GM21390 (cell line): ENCODE results near the gene RUBCNL.
"Not testable (repeated sequence)": the region's sequence is repeated elsewhere in the genome, so short reads cannot be mapped to it uniquely, and the experiment has no call there.

Source experiments
- ATAC-seq: cut with Tn5 transposase; IDR thresholded peaks from one replicate; pipeline ENCODE4 v1.9.1; 2021; ENCODE audit not compliant: unreplicated experiment

RUBCNL gene

GRCh38 chr13:46374710-46375109 is 12.3 kb downstream of the RUBCNL start:
- ATAC-seq: no peak

GRCh38 chr13:46373623-46374022 is 13.4 kb downstream of the RUBCNL start:
- no peak for ATAC-seq

- ATAC-seq: not testable (repeated sequence)
These were observed 14.1 kb downstream of the RUBCNL start for GRCh38 chr13:46372938-46373337.

GRCh38 chr13:46372071-46372470 is 15.0 kb downstream of the RUBCNL start:
- no peak for ATAC-seq

- ATAC-seq: peak; percentile 82
These were observed 17.4 kb downstream of the RUBCNL start for GRCh38 chr13:46369506-46370277.

- no peak for ATAC-seq
These were observed 19.3 kb downstream of the RUBCNL start for GRCh38 chr13:46367617-46368327.

GRCh38 chr13:46361276-46361934 is 25.6 kb downstream of the RUBCNL start:
- ATAC-seq: no peak

- ATAC-seq: no peak
These were observed 26.4 kb downstream of the RUBCNL start for GRCh38 chr13:46360604-46361003.

- ATAC-seq: no peak
These were observed 27.3 kb downstream of the RUBCNL start for GRCh38 chr13:46359714-46360113.

- no peak for ATAC-seq
These were observed 31.0 kb downstream of the RUBCNL start for GRCh38 chr13:46355901-46356590.

- no peak for ATAC-seq
These were observed 32.0 kb downstream of the RUBCNL start for GRCh38 chr13:46355088-46355468.

GRCh38 chr13:46354156-46355087 is 32.6 kb downstream of the RUBCNL start:
- peak; percentile 65 for ATAC-seq

GRCh38 chr13:46352805-46353204 is 34.2 kb downstream of the RUBCNL start:
- ATAC-seq: no peak

- ATAC-seq: no peak
These were observed 37.0 kb downstream of the RUBCNL start for GRCh38 chr13:46350003-46350402.

GRCh38 chr13:46348961-46349360 is 38.1 kb downstream of the RUBCNL start:
- ATAC-seq: no peak

- no peak for ATAC-seq
These were observed 39.8 kb downstream of the RUBCNL start for GRCh38 chr13:46347277-46347676.

- no peak for ATAC-seq
These were observed 41.2 kb downstream of the RUBCNL start for GRCh38 chr13:46345866-46346265.

GRCh38 chr13:46345398-46345797 is 41.7 kb downstream of the RUBCNL start:
- ATAC-seq: no peak

GRCh38 chr13:46343279-46343994 is 43.6 kb downstream of the RUBCNL start:
- no peak for ATAC-seq

GRCh38 chr13:46342538-46342937 is 44.5 kb downstream of the RUBCNL start:
- no peak for ATAC-seq
